Mesendoderm (in vitro differentiated cells): ENCODE data around the gene NR2E1.

ENCODE experiments used
- DNase-seq: peaks from one replicate; pipeline ENCODE4 v3.0.0; 2013
- H2AK5ac ChIP-seq: 2 replicates; pipeline ENCODE4 v1.6.1; 2013; ENCODE audit warnings: low read length, inconsistent platforms
- H2BK120ac ChIP-seq: 2 replicates; pipeline ENCODE4 v1.6.1; 2013; ENCODE audit warnings: low read depth, mild to moderate bottlenecking, low read length, moderate library complexity, mixed read lengths
- H2BK15ac ChIP-seq: replicated peaks from 2 replicates; pipeline ENCODE4 v1.6.1; 2013; ENCODE audit warnings: low read depth, mild to moderate bottlenecking, moderate library complexity
- H2BK5ac ChIP-seq: 2 replicates; pipeline ENCODE4 v1.6.1; 2013; ENCODE audit warnings: low read length, inconsistent platforms
- H3K18ac ChIP-seq: 2 replicates; pipeline ENCODE4 v1.6.1; 2013; ENCODE audit warnings: mild to moderate bottlenecking, low read length, mixed read lengths
- H3K23ac ChIP-seq: one replicate; pipeline ENCODE4 v1.6.1; 2013; ENCODE audit warnings: low read length
- H3K27ac ChIP-seq: 2 replicates; pipeline ENCODE4 v1.5.1; 2013; ENCODE audit warnings: low read depth, mild to moderate bottlenecking, inconsistent platforms, low read length, moderate library complexity
- H3K27me3 ChIP-seq: 2 replicates; pipeline ENCODE4 v1.6.1; 2013; ENCODE audit warnings: low read length, control low read depth, mild to moderate bottlenecking, inconsistent platforms; ENCODE audit not compliant: insufficient read depth, poor library complexity
- H3K36me3 ChIP-seq: 2 replicates; pipeline ENCODE4 v1.6.1; 2013; ENCODE audit warnings: low read length, inconsistent platforms; ENCODE audit not compliant: control insufficient read depth, insufficient read depth
- H3K4ac ChIP-seq: one replicate; pipeline ENCODE4 v1.6.1; 2013; ENCODE audit warnings: low read depth, mild to moderate bottlenecking, low read length, moderate library complexity
- H3K4me1 ChIP-seq: 2 replicates; pipeline ENCODE4 v1.6.1; 2013; ENCODE audit warnings: low read depth, low read length, inconsistent platforms; ENCODE audit not compliant: control insufficient read depth
- H3K4me2 ChIP-seq: 2 replicates; pipeline ENCODE4 v1.6.1; 2013; ENCODE audit warnings: low read length
- H3K4me3 ChIP-seq: 2 replicates; pipeline ENCODE4 v1.5.1; 2013; ENCODE audit warnings: mild to moderate bottlenecking, low read length
- H3K56ac ChIP-seq: one replicate; pipeline ENCODE4 v1.6.1; 2013; ENCODE audit warnings: low read length
- H3K79me1 ChIP-seq: 2 replicates; pipeline ENCODE4 v1.6.1; 2013; ENCODE audit warnings: low read length, inconsistent platforms
- H3K79me2 ChIP-seq: 2 replicates; pipeline ENCODE4 v1.6.1; 2013; ENCODE audit warnings: mild to moderate bottlenecking, low read length; ENCODE audit not compliant: control insufficient read depth, insufficient read depth
- H3K9ac ChIP-seq: 2 replicates; pipeline ENCODE4 v1.6.1; 2013; ENCODE audit warnings: low read length, inconsistent platforms
- H4K5ac ChIP-seq: one replicate; pipeline ENCODE4 v1.6.1; 2013; ENCODE audit warnings: low read length
- H4K8ac ChIP-seq: one replicate; pipeline ENCODE4 v1.6.1; 2013; ENCODE audit warnings: low read depth, mild to moderate bottlenecking, control low read depth, low read length, moderate library complexity
- WGBS: extraction: QIAGEN DNeasy Blood & Tissue Kit; methylation state at CpG from one replicate; pipeline ENCODE4 v1.1.7; 2013; ENCODE audit warnings: low lambda C conversion rate, missing lambda C conversion rate; ENCODE audit not compliant: insufficient coverage; ENCODE audit errors: extremely low coverage; 5-methylcytosine and 5-hydroxymethylcytosine counted together

NR2E1 gene

GRCh38 chr6:108222504-108222903 lies 56.7 kb downstream of the NR2E1 start:
- H2AK5ac ChIP-seq: no peak overlapping the region
- DNase-seq: peak; percentile 8
- H3K36me3 ChIP-seq: no peaks in the 10 kb centered on the region
- 100% methylated on average over 1 of the region's 1 CpG for WGBS
- no peak overlapping the region for H3K4me2 ChIP-seq
- H3K27ac ChIP-seq: no peak overlapping the region
- H4K5ac ChIP-seq: no peak overlapping the region
- no peak overlapping the region for H3K9ac ChIP-seq
- H2BK15ac ChIP-seq: no peak overlapping the region
- no peak overlapping the region for H2BK120ac ChIP-seq
- no peaks in the 10 kb centered on the region for H3K4me1 ChIP-seq
- no peak overlapping the region for H2BK5ac ChIP-seq
- H3K18ac ChIP-seq: no peak overlapping the region
- no peak overlapping the region for H3K56ac ChIP-seq
- no peaks in the 10 kb centered on the region for H3K79me2 ChIP-seq
- peaks cover 2% of the 10 kb centered on the region for H3K79me1 ChIP-seq
- H3K23ac ChIP-seq: no peak overlapping the region
- no peaks in the 10 kb centered on the region for H3K27me3 ChIP-seq
- H3K4me3 ChIP-seq: no peak overlapping the region
- no peak overlapping the region for H4K8ac ChIP-seq
- no peak overlapping the region for H3K4ac ChIP-seq

GRCh38 chr6:108227290-108227689 lies 61.5 kb downstream of the NR2E1 start:
- H3K79me2 ChIP-seq: no peaks in the 10 kb centered on the region
- WGBS: no CpG with 5 or more reads among the region's 3 CpGs

GRCh38 chr6:108228416-108228815 lies 62.6 kb downstream of the NR2E1 start:
- no peak overlapping the region for H4K8ac ChIP-seq
- H4K5ac ChIP-seq: no peak overlapping the region
- no peaks in the 10 kb centered on the region for H3K36me3 ChIP-seq
- no peaks in the 10 kb centered on the region for H3K79me2 ChIP-seq
- no peak overlapping the region for H2BK15ac ChIP-seq
- H3K4me2 ChIP-seq: no peak overlapping the region
- H3K23ac ChIP-seq: no peak overlapping the region
- no peaks in the 10 kb centered on the region for H3K27me3 ChIP-seq
- H3K4me1 ChIP-seq: no peaks in the 10 kb centered on the region
- H3K56ac ChIP-seq: no peak overlapping the region
- WGBS: no CpG with 5 or more reads among the region's 8 CpGs
- H2BK5ac ChIP-seq: no peak overlapping the region
- H3K18ac ChIP-seq: no peak overlapping the region
- no peak overlapping the region for H3K27ac ChIP-seq
- H3K4me3 ChIP-seq: no peak overlapping the region
- H2BK120ac ChIP-seq: no peak overlapping the region
- no peak overlapping the region for H3K4ac ChIP-seq
- no peak for DNase-seq
- no peak overlapping the region for H2AK5ac ChIP-seq
- no peak overlapping the region for H3K9ac ChIP-seq
- peaks cover 2% of the 10 kb centered on the region for H3K79me1 ChIP-seq

More at GRCh38 chr6:108227290-108227689, 61.5 kb downstream of the NR2E1 start:
- Histone ChIP-seq H4K5ac (no peak overlapping the region), H2BK15ac (no peak overlapping the region), H2AK5ac (no peak overlapping the region), H3K4me3 (no peak overlapping the region), H3K4me2 (no peak overlapping the region), H3K4ac (no peak overlapping the region), H4K8ac (no peak overlapping the region), H3K18ac (no peak overlapping the region), H3K23ac (no peak overlapping the region), H2BK5ac (no peak overlapping the region), H2BK120ac (no peak overlapping the region), H3K9ac (no peak overlapping the region), H3K79me1 (peaks cover 2% of the 10 kb centered on the region), H3K36me3 (no peaks in the 10 kb centered on the region), H3K27ac (no peak overlapping the region), H3K4me1 (no peaks in the 10 kb centered on the region), H3K27me3 (no peaks in the 10 kb centered on the region), H3K56ac (no peak overlapping the region)
- no peak for DNase-seq

GRCh38 chr6:108235127-108235526 lies 69.3 kb downstream of the NR2E1 start:
- H3K18ac ChIP-seq: no peak overlapping the region
- H3K27me3 ChIP-seq: no peaks in the 10 kb centered on the region
- H3K36me3 ChIP-seq: no peaks in the 10 kb centered on the region
- no peaks in the 10 kb centered on the region for H3K4me1 ChIP-seq
- no peak overlapping the region for H3K56ac ChIP-seq
- H3K4me2 ChIP-seq: no peak overlapping the region
- no peak overlapping the region for H2BK120ac ChIP-seq
- no peak overlapping the region for H4K5ac ChIP-seq
- WGBS: no CpG with 5 or more reads among the region's 4 CpGs
- no peaks in the 10 kb centered on the region for H3K79me1 ChIP-seq
- no peak overlapping the region for H3K9ac ChIP-seq
- H3K79me2 ChIP-seq: no peaks in the 10 kb centered on the region
- H3K23ac ChIP-seq: no peak overlapping the region
- H3K27ac ChIP-seq: no peak overlapping the region
- H2BK5ac ChIP-seq: no peak overlapping the region
- DNase-seq: no peak
- no peak overlapping the region for H4K8ac ChIP-seq
- H3K4ac ChIP-seq: no peak overlapping the region
- no peak overlapping the region for H2BK15ac ChIP-seq
- H2AK5ac ChIP-seq: no peak overlapping the region
- H3K4me3 ChIP-seq: no peak overlapping the region

- Histone ChIP-seq H3K27me3 (no peaks in the 10 kb centered on the region), H2BK120ac (no peak overlapping the region), H3K23ac (no peak overlapping the region), H3K79me1 (peaks cover 5% of the 10 kb centered on the region), H3K36me3 (no peaks in the 10 kb centered on the region), H2BK15ac (no peak overlapping the region), H3K4me2 (no peak overlapping the region), H4K5ac (no peak overlapping the region), H2AK5ac (no peak overlapping the region), H3K79me2 (no peaks in the 10 kb centered on the region), H3K4ac (no peak overlapping the region), H3K18ac (no peak overlapping the region), H3K56ac (no peak overlapping the region), H4K8ac (no peak overlapping the region), H3K9ac (no peak overlapping the region), H3K27ac (no peak overlapping the region), H2BK5ac (no peak overlapping the region), H3K4me3 (no peak overlapping the region), H3K4me1 (peaks cover 1% of the 10 kb centered on the region)
- no CpG with 5 or more reads among the region's 2 CpGs for WGBS
- no peak for DNase-seq
These were observed 71.0 kb downstream of the NR2E1 start for GRCh38 chr6:108236791-108237190.

- H3K79me2 ChIP-seq: no peaks in the 10 kb centered on the region
- H3K4me1 ChIP-seq: peaks cover 1% of the 10 kb centered on the region
- H4K8ac ChIP-seq: no peak overlapping the region
- DNase-seq: no peak
- no peak overlapping the region for H3K4me3 ChIP-seq
- H3K27me3 ChIP-seq: no peaks in the 10 kb centered on the region
- H2AK5ac ChIP-seq: no peak overlapping the region
- no CpG with 5 or more reads among the region's 4 CpGs for WGBS
- no peak overlapping the region for H3K27ac ChIP-seq
- peaks cover 6% of the 10 kb centered on the region for H3K79me1 ChIP-seq
- H2BK120ac ChIP-seq: no peak overlapping the region
- no peak overlapping the region for H3K23ac ChIP-seq
- H3K56ac ChIP-seq: no peak overlapping the region
- H3K36me3 ChIP-seq: no peaks in the 10 kb centered on the region
- H4K5ac ChIP-seq: no peak overlapping the region
- no peak overlapping the region for H3K4ac ChIP-seq
- H2BK5ac ChIP-seq: no peak overlapping the region
- no peak overlapping the region for H3K4me2 ChIP-seq
- no peak overlapping the region for H2BK15ac ChIP-seq
- no peak overlapping the region for H3K9ac ChIP-seq
- no peak overlapping the region for H3K18ac ChIP-seq
These were observed 72.5 kb downstream of the NR2E1 start for GRCh38 chr6:108238322-108238721.
